G401.6 (cell line): ENCODE results near the gene LRRC53.
A peak's percentile ranks its signal among the peaks of the same experiment; 100 is the strongest.

Source experiments
- FAIRE-seq: peaks from 2 replicates; lab custom pipeline; 2012; peaks lifted over from hg19 to GRCh38; lab: Jason Lieb, UNC

LRRC53 gene, protein sequence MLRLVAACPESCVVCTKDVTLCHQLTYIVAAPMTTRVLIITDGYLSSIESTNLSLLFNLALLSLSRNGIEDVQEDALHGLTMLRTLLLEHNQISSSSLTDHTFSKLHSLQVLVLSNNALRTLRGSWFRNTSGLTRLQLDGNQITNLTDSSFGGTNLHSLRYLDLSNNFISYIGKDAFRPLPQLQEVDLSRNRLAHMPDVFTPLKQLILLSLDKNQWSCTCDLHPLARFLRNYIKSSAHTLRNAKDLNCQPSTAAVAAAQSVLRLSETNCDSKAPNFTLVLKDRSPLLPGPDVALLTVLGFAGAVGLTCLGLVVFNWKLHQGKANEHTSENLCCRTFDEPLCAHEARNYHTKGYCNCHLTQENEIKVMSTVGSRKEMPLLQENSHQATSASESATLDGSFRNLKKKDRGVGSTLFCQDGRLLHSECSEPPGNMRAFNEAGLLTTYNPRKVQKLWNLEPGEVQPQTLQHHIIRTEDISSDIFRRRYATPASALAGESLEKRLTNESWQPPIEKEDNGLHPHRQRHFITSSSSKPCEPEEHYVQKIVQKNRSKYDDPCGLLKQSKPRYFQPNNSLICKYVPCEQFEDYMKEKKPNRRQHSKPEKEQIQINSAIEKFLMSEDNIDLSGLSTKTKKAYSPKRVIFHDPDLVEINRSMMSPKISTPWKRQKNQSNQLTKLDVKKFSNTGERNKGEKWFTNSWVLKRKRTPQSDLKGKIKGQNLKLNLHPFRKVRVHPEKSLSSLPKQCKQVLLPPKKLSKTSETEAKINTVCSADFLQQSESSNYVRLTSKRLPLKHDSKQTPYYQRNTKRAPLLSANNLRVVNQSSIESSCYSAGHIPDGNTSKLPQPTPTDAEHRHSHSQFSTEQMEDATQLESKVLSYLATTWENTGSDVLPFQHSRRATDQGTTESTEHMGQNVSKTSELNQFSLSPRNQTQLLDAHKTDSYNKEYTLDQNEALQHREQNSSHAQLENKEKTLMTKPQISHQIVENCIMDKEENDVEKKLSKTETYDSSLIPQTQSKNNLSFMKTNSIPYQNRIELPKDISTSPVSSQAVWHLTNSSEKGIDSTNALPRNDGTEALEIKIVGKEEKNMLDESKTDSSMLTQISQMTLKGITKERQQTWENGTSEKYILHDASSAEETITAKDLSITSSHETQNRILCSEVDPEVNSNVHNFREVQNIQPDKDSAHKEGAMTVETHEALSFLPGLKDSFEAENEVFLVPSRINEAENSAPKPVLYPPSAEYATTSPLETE

DNA sequence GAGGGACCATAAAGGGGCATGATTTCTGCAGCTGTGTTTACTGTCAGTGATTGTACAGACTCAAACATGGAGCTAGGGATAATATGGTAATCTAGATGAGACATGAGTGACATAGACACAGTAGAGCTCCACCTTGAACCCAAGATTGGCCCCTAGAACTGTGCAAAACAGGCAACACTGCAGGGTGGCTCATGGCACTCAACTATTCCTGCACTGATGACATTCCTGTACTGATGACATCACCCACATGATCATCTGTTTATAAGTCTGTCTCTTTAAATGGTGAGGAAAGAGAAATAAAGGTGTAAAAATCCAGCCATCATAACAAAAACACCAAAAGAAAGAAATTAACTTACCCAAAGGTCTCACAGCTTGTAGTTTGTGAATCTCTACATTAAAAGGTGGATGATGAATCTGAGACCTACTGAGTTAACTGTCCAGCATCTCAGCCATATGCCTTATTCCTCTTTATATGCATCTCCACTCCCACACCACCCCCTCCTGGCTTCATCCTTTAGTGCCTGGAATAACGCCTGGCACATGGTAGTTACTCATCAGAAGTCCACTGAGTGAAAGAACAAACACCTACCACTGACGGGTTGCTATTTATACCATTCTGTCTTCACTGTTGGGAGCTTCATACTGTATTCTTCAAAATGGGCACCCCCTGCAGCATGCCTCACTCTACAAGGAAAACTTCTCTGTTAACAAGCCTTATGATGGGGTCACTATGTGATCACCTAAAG, at the start of gene LRRC53:
LRRC53 (minus strand) TSS at position 442 of the 746 bp plus-strand sequence. CDS start 29,262 bp downstream, outside the sequence.
- FAIRE-seq, result no peak

DNA sequence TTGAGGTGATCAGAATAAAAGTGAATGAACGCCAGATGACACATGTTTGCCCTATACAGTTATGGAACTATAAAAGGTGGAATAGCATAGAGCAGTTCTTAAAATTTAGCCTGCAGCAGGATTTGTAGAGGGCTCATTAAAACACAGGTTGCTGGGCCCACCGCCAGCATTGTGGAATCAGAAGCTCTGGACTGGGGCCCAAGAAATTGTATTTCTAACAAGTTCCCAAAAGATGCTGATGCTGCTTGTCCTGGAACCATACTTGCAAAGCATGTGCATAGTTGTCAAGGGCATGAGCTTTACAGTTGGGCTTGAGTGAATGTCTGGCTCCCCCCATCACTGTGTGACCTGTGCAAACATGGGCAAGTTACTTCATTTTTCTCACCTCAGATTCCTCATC, 37.5 kb upstream of the LRRC53 start:
- FAIRE-seq, result no peak

DNA sequence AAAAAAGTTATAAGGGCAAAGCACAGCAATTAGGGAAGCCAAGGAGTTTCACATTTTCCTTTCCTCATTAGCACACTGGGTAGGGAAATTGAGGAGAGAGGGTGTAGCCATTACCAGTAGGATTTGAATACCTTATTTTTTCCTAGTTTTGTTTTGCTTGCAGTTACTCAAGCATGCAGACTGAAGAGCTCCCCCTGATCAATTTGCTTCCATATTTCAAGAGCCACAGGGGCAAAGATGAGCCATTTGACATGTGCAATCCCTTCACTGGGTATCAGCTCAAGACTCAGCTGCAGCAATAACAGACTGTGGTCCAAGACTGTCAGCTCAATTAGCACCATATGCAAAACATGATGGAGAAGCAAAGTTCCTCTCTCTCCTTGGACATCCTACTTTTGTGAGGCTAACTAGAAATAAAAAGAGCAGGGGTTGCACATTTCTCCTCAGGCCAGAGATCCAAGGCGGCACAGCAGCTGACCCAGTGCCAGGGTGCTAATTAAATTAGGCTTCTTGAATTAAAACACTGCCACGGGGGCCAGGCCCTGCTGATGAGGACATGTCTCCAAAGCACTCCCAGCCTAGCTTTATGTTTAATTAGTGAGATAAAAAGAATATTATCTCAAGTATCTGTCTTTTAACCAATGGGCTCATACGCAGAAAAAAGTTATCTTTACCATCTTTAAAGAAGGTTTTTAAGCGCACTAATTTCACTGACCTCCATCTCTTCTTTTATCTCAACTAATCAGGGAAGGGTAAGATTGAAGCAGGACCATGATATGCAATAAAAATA, 36.7 kb upstream of the LRRC53 start:
- FAIRE-seq, result no peak

DNA sequence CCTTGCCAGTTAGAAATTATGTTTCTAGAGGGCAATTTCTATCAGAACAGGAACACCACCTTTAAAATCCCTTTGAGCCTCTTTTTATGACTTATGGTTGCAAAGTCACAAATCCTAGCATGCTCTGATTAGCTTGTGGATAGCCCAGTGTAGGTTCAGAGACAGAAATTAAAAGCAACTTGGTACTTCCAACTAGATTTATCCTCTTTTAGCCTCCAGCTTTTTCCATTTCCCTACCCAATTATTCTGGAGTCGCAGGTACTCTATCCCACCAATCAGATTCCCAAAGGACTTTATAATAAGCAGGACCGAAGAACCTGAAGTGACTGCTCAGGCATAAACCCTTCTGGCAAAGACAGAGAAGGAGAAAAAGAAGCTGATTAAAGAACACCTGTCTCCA, 33.4 kb upstream of the LRRC53 start:
- no peak for FAIRE-seq

DNA sequence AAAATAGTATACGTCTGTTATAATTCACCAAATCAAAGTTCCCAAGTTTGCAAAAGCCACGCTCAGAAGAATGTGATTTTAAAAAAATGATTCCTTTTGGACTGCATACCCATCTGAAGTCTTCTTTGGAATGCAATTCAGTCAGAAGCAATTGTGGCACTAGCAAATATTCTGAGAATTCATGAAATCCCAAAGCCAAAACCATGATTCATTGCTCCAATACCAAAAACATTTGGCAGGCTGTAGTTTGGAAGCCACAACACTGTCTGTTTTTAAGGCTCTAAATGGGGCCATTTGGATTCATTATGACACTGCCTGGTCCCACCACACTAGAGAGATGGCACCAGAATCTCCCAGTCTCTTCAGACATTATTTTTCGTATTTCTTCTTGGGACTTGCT, 21.8 kb upstream of the LRRC53 start:
- no peak for FAIRE-seq

DNA sequence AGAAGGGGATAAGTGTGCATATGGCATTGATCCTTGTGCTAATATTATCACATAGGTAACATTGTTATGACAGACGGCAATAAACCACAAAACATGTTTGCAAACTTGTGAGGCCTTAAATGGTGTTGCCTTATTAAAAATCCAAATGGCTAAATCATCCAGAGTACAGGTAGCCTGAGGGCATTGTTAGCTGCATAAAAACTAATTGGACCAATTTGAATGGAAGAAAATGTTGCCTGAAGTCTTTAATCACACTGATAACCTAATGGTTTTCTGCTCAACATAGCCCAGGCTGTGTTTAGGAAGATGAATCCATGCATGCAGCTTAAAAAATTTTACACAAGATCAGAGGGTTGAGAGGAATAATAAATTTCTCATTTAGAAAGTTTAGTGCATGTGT, 19.4 kb upstream of the LRRC53 start:
- FAIRE-seq, result no peak

DNA sequence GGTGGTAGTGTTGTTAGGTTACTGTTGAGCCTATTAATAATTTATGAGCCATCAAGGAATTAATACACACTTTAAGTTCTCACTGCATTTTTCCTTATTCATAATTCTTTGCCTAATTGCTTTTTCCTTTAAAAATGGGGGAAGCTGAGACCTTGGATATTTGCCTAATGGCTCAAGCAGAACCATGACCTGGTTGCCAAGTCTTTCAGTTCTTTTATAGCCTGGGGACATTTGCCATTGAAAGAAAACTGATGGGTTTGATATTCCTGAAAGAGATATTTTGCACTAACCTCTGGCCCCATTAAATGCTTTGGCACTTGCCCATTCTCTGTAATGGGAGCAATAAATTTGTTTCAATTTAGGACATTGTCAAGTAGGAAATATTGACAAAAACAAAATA, 18.5 kb upstream of the LRRC53 start:
- no peak for FAIRE-seq

DNA sequence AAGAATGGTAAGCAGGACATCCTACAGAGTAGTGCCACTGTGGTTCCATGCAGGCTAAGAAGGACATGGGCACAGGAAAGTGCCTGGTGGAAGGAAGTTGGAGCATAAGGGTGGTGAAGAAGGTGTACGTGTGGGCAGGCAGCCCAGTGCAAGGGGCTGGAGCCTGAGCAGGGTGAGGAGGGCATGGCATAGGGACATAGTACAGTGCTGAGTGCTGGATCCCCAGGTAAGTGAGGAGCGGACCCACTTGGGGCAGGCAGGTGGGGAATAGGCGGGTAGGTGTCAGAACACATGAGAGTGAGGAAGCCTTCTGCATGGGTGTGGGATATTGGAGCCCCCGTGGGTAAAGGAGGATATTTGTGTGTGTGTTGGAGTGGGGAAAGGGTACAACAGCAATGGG, 15.7 kb upstream of the LRRC53 start:
- no peak for FAIRE-seq

DNA sequence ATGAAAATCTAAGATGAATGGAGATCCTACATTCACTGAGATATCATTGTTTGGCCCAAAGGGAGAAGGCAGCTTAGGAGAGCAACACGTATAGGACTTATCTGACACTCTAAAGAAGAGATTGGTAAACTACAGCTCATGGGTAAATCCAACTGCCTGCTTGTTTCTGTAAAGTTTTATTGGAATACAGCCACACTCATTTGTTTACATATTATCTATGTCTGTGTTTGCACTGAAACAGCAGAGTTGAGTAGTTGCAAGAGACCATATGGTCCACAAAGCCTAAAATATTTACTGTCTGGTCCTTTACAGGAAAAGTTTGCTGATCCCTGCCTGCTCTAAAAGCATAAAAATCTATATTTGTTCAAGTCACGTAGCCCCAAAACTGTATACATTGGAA, 14.3 kb upstream of the LRRC53 start:
- FAIRE-seq, result no peak

DNA sequence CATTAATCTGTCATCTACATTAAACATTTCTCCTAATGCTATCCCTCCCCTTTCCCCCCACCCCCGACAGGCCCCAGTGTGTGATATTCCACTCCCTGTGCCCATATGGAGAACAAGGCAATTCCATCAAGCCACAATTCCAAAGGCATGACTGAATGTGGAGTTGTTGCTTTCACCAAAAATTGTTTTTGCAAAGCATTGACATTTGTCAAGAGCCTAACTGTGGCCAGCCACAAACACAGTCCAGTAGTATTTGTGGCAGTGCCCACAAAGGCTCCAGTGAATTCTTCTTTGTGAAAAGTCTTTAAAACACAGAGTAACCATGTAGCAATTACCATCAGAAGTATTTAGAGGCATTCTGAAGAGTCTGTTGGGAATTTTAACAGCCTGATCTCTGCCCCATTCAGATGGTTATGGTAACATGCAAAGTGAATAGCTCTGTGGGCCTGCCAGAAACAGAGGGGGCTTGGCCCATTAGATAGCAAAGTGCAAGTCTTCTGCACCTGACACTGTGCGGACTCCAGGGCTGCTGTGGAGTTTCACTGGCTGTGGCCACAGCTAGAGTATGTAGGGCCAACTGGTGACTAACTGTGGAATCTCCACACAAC, 11.6 kb upstream of the LRRC53 start:
- FAIRE-seq, result no peak

DNA sequence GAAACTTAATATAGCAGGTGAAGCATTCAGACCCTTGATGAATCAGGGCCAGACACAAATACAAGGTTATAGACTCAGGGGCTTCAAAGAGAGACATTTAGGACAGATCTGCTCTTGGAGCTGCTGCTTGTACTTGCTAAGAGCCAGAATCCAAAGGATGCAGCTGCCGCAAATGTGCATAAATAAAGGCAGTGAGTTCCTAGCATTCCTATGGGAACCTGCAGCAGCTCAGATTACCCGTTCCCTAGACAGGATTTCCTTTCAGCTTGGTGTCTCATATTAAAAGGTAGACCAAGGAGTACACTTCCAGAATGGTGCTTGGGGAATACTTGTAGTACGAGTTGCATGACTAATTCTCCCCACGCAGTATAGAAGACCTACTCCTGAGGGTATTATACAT, 9.7 kb upstream of the LRRC53 start:
- FAIRE-seq, result no peak

DNA sequence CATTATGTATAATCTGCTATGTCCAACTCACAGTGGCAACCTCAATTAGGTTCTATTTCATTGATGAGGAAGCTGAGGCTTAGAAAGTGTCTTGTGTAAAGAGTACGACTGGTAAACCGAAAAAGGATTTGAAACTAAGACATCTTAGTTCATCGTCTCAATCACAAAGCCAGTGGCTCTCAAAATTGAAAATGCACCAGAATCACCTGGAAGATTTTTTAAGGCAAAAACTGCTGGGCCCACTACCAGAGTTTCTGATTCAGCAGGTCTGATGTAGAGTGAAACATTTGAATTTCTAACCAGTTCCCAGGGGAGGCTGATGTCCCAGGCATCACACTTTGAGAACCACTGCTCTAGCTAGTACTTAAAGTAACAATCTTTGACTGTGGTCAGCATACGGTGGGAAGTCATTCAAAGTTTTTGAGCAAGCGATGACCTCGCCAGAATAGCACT, 5.2 kb upstream of the LRRC53 start:
- FAIRE-seq, result no peak

DNA sequence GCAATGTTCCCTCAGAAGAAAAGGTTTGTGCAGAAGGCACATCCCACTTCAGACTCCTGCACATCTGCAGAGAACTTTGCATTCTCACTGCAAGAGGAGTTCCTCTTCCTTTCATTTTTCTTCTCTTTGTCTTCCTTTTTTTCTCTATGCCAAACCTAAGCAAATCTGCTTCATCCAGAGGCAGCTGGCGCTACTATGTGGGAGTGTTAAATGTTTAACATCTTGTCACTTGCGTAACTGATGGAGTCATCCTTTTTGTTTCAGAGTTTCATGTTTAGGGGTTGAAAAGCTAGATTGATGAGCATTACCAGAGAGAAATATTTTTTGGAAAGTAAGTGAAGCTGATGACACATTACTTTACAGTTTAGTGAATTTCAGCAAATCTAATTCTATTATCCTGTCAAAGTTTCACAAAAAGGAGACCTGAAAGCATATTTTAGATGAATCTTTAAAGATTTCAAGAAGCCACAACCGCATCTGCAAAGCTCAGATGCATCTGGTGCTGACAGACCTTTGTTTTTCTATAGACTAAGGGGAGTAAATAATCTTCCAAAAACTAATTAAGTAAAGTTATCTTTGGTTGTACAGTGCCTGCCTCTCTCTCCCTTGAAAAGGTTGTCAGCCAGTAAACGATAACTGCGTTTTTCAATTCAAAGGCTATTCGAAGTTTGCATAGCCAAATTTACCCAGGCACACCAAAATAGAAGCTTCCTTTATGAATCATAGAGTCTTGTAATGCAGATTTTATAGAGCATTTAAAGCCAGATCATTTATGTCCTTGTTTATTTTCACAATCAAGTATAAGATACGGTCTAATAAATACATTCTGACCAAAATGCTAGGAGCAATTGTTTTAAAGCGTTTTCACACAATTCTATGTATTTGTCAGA, 1.2 kb upstream of the LRRC53 start:
- FAIRE-seq, result no peak

DNA sequence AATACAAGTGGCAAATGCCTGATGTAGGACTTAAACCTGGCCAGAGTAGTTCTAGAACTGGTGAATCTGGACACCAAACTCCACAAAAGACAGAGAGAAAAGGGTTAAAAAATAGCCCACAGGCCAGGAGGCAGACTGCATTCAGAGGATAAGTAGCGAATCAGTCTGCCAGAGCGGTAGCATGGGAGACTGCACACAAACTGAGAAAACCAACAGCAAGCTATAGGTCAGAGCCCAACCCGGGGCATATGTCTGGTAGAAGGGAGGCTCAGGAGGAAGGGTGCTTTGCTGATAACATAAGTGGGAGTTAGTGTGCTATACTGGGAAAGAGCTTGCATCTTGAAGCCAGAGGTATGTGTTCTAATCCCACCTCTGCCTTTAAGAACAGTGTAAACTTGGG, 4.0 kb downstream of the LRRC53 start:
- no peak for FAIRE-seq

DNA sequence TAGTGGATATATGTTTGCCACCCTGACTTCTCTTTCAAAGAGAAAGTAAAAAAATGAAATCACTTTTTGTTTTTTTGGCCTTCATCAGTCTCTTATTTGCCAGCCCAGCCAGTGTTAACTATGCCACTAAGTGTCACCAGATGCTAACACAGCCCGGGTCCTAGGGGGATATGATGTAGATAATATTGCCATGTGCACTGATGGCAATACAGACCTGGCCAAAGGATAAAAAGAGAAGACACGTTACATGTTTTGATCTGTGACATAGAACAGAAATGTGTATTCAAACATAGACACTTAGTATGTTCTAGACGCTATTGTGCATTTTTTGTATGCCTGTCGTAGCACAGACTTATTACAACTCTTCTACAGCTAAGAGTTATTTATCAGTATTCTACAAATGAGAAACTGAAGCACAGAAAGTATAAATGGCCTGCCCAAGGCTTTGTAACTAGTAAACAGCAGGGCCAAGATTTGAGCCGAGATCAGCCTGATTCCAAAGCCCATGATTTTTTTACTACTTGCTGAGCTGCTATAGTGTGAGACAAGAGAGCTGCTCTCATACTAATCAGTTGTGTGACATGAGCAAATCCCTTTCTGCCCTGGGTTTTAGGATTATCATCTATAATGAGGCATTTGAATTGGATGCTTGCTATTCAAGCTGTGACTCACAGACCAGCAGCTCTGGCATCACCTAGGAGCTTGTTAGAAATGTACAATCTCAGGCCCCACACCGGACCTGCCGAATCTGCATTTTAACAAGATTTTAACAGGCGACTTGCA, 6.3 kb downstream of the LRRC53 start:
- no peak for FAIRE-seq

DNA sequence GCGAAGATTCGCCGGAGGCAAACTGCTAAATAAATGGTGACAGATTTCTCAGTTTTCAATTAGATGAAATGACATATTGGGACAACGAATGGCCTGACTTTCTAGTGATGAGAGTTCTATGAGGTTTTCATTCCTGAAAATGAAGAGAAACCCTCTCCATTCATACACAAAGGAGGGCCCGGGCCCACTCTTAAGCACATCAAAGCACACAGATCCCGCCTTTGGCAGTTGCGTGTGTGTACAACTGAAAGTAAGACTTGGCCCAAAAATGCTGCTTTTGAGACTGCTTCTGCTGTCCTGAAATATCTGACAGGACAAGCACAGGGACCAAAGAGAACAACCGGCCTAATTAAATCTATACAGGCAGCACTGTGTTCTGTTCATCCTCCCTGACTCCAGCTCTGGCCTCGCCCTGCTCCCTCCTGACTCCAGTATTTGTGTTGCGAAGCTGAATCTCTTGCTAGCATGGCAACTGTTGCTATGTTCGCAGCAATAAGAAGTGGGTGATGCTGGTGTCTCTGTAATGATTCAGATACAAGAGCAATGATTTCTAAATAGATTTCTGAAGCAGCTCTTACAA, 7.4 kb downstream of the LRRC53 start:
- no peak for FAIRE-seq

DNA sequence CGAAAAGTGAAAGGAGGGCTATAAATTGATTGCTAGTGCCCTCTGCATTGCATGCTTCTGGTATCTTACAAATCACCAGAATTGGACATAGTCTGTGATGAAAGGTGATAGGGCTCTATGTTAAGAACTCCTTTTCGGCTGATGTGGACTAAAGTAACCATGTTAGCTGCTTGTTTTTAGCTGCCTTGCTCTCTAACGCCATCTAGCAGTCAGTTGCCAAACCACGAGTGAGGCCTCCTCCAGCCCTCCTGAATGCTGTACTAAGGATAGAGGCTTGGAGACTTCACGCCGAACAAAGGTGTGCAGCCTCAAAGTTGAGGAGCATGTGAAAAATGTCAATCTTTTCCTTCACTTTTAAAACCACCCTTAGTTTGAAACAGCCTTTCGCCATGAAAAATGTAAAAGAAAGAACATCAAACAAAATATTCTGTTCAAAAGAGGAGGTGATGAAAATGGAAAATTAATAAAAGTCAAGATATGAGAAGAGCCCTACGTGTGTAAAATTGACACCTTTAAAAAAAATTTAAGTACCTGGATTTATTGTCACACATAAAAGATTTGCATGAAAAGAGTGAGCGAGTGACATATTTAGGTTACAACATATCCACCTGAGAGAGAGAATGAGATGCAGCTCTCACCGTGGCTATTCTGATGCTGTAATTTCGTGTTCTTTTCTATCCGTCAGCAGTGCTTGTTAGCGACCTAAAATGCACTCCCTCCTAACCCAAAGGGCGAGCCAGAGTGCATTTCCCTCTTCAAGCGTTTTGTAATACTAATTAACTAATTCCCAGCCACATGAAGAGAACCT, 8.1 kb downstream of the LRRC53 start:
- FAIRE-seq, result peak; percentile 58

DNA sequence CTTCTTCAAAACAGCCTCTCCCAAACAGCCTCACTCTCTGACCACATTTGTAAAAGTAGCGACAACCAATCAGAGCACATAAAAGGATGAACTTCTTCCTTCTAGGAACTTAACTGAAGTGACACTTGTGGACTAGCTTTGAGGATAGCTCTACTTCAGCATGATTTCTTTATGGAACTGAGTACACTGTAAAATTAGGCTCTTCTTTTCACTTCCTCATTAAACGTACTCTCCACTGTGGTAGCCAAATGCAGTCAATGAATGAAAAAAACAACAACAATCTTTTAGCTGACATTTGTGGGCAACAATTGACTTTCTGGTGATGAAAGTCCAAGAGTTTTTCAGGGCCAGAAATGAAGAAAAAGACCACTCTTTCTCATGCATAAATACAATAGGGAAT, 9.6 kb downstream of the LRRC53 start:
- no peak for FAIRE-seq
